IPS-18a (cell line): ENCODE measurements around the gene PGAM2.

Source experiments
- H3K27ac ChIP-seq: one replicate; pipeline ENCODE4 v1.5.1; 2013; ENCODE audit warnings: low read length
- H3K27me3 ChIP-seq: one replicate; pipeline ENCODE4 v1.6.1; 2013; ENCODE audit warnings: mild to moderate bottlenecking, low read length; ENCODE audit not compliant: control insufficient read depth, insufficient read depth
- H3K36me3 ChIP-seq: one replicate; pipeline ENCODE4 v1.6.1; 2013; ENCODE audit warnings: low read depth, low read length; ENCODE audit not compliant: control insufficient read depth
- H3K4me1 ChIP-seq: one replicate; pipeline ENCODE4 v1.6.1; 2013; ENCODE audit warnings: low read depth, low read length; ENCODE audit not compliant: control insufficient read depth
- H3K4me3 ChIP-seq: one replicate; pipeline ENCODE4 v1.5.1; 2013; ENCODE audit warnings: low read length
- H3K9ac ChIP-seq: one replicate; pipeline ENCODE4 v1.6.1; 2013; ENCODE audit warnings: mild to moderate bottlenecking, low read length, moderate library complexity
- H3K9me3 ChIP-seq: one replicate; pipeline ENCODE4 v1.6.1; 2013; ENCODE audit warnings: low read depth, low read length; ENCODE audit not compliant: control insufficient read depth

Gene PGAM2

GRCh38 chr7:44077681-44078091 is 12.3 kb upstream of the PGAM2 start:
- H3K4me1 ChIP-seq, result no peaks in the 10 kb centered on the region
- H3K9ac ChIP-seq, result no peak overlapping the region
- no peaks in the 10 kb centered on the region for H3K27me3 ChIP-seq
- no peak overlapping the region for H3K27ac ChIP-seq
- H3K4me3 ChIP-seq, result no peak overlapping the region
- H3K36me3 ChIP-seq, result peaks cover 41% of the 10 kb centered on the region
- H3K9me3 ChIP-seq, result no peaks in the 10 kb centered on the region

- Histone ChIP-seq H3K9ac (no peak overlapping the region), H3K27ac (no peak overlapping the region), H3K4me1 (no peaks in the 10 kb centered on the region), H3K27me3 (no peaks in the 10 kb centered on the region), H3K9me3 (no peaks in the 10 kb centered on the region), H3K36me3 (peaks cover 41% of the 10 kb centered on the region), H3K4me3 (no peak overlapping the region)
These were observed 11.7 kb upstream of the PGAM2 start for GRCh38 chr7:44077061-44077460.

GRCh38 chr7:44076101-44076895 is 10.9 kb upstream of the PGAM2 start:
- no peak overlapping the region for H3K9ac ChIP-seq
- H3K27ac ChIP-seq, result no peak overlapping the region
- H3K9me3 ChIP-seq, result no peaks in the 10 kb centered on the region
- H3K4me3 ChIP-seq, result no peak overlapping the region
- H3K4me1 ChIP-seq, result no peaks in the 10 kb centered on the region
- H3K27me3 ChIP-seq, result no peaks in the 10 kb centered on the region
- peaks cover 41% of the 10 kb centered on the region for H3K36me3 ChIP-seq

GRCh38 chr7:44075296-44076075 is 10.1 kb upstream of the PGAM2 start:
- no peak overlapping the region for H3K4me3 ChIP-seq
- H3K36me3 ChIP-seq, result peaks cover 41% of the 10 kb centered on the region
- no peaks in the 10 kb centered on the region for H3K4me1 ChIP-seq
- no peaks in the 10 kb centered on the region for H3K9me3 ChIP-seq
- H3K9ac ChIP-seq, result no peak overlapping the region
- no peak overlapping the region for H3K27ac ChIP-seq
- no peaks in the 10 kb centered on the region for H3K27me3 ChIP-seq

GRCh38 chr7:44074349-44074695 is 9.0 kb upstream of the PGAM2 start:
- Histone ChIP-seq H3K4me1 (no peaks in the 10 kb centered on the region), H3K9me3 (no peaks in the 10 kb centered on the region), H3K36me3 (peaks cover 30% of the 10 kb centered on the region), H3K27ac (no peak overlapping the region), H3K4me3 (no peak overlapping the region), H3K27me3 (no peaks in the 10 kb centered on the region), H3K9ac (no peak overlapping the region)

- no peak overlapping the region for H3K27ac ChIP-seq
- H3K4me3 ChIP-seq, result no peak overlapping the region
- peaks cover 25% of the 10 kb centered on the region for H3K36me3 ChIP-seq
- no peaks in the 10 kb centered on the region for H3K4me1 ChIP-seq
- H3K9me3 ChIP-seq, result no peaks in the 10 kb centered on the region
- H3K27me3 ChIP-seq, result peaks cover under 1% of the 10 kb centered on the region
- H3K9ac ChIP-seq, result no peak overlapping the region
These were observed 8.4 kb upstream of the PGAM2 start for GRCh38 chr7:44073664-44074348.

- H3K4me3 ChIP-seq, result no peak overlapping the region
- H3K9me3 ChIP-seq, result no peaks in the 10 kb centered on the region
- no peak overlapping the region for H3K27ac ChIP-seq
- H3K27me3 ChIP-seq, result peaks cover 13% of the 10 kb centered on the region
- peaks cover 14% of the 10 kb centered on the region for H3K36me3 ChIP-seq
- no peak overlapping the region for H3K9ac ChIP-seq
- H3K4me1 ChIP-seq, result no peaks in the 10 kb centered on the region
These were observed 7.2 kb upstream of the PGAM2 start for GRCh38 chr7:44072364-44073231.

GRCh38 chr7:44071726-44072363 is 6.5 kb upstream of the PGAM2 start:
- Histone ChIP-seq H3K4me1 (no peaks in the 10 kb centered on the region), H3K9me3 (no peaks in the 10 kb centered on the region), H3K27me3 (peaks cover 20% of the 10 kb centered on the region), H3K36me3 (peaks cover 14% of the 10 kb centered on the region), H3K4me3 (no peak overlapping the region), H3K27ac (no peak overlapping the region), H3K9ac (no peak overlapping the region)

GRCh38 chr7:44068054-44068453 is 2.7 kb upstream of the PGAM2 start:
- Histone ChIP-seq H3K9me3 (no peaks in the 10 kb centered on the region), H3K4me1 (peaks cover 26% of the 10 kb centered on the region), H3K27ac (no peak overlapping the region)

GRCh38 chr7:44067064-44067951 is 1.9 kb upstream of the PGAM2 start:
- Histone ChIP-seq H3K4me1 (peaks cover 26% of the 10 kb centered on the region), H3K27me3 (peaks cover 20% of the 10 kb centered on the region), H3K9ac (no peak overlapping the region), H3K9me3 (no peaks in the 10 kb centered on the region), H3K27ac (no peak overlapping the region), H3K36me3 (no peaks in the 10 kb centered on the region), H3K4me3 (no peak overlapping the region)

More at GRCh38 chr7:44068054-44068453, 2.7 kb upstream of the PGAM2 start:
- Histone ChIP-seq H3K9ac (no peak overlapping the region), H3K4me3 (no peak overlapping the region), H3K27me3 (peaks cover 20% of the 10 kb centered on the region), H3K36me3 (peaks cover 4% of the 10 kb centered on the region)
